SK-N-MC (cell line): ENCODE results near the gene MARCHF10.

Experiments used
- DNase-seq: peaks from one replicate; pipeline ENCODE4 v3.0.0-alpha.2; 2011; ENCODE audit warnings: low read depth, low spot score
- H3K27ac ChIP-seq: fragments of 200-600 bp; sonication (generic); 2 replicates; pipeline ENCODE4 v1.5.1; 2016; ENCODE audit warnings: mixed run types
- H3K36me3 ChIP-seq: fragments of 200-600 bp; sonication (generic); 2 replicates; pipeline ENCODE4 v1.6.1; 2017; ENCODE audit warnings: antibody characterized with exemption, low read length, mixed read lengths; ENCODE audit not compliant: insufficient read depth
- H3K4me3 ChIP-seq: fragments of 200-600 bp; sonication (generic); 2 replicates; pipeline ENCODE4 v1.5.1; 2016
- H3K9ac ChIP-seq: fragments of 200-600 bp; sonication (generic); 2 replicates; pipeline ENCODE4 v1.8.0; 2017; ENCODE audit warnings: mixed run types, mixed read lengths; ENCODE audit not compliant: insufficient read length
- H3K9me3 ChIP-seq: fragments of 200-600 bp; sonication (generic); 2 replicates; pipeline ENCODE4 v1.6.1; 2017; ENCODE audit warnings: low read depth, mild to moderate bottlenecking, antibody characterized with exemption, low read length, moderate library complexity, mixed read lengths
- EZH2 ChIP-seq: fragments of 200-600 bp; sonication (generic); IDR thresholded peaks from one replicate; pipeline ENCODE4 v1.6.1; 2017; ENCODE audit warnings: antibody characterized with exemption
- FOXP2 ChIP-seq: optimal IDR thresholded peaks from 2 replicates; pipeline ENCODE3; 2011; ENCODE audit warnings: mild to moderate bottlenecking, moderate library complexity; ENCODE audit not compliant: insufficient read depth; ENCODE audit errors: extremely low read length, control extremely low read depth
- POLR2AphosphoS5 ChIP-seq: IDR thresholded peaks from 2 replicates; pipeline ENCODE4 v1.6.1; 2012; ENCODE audit warnings: mild to moderate bottlenecking, low read depth, low read length, borderline replicate concordance

The MARCHF10 gene

DNA sequence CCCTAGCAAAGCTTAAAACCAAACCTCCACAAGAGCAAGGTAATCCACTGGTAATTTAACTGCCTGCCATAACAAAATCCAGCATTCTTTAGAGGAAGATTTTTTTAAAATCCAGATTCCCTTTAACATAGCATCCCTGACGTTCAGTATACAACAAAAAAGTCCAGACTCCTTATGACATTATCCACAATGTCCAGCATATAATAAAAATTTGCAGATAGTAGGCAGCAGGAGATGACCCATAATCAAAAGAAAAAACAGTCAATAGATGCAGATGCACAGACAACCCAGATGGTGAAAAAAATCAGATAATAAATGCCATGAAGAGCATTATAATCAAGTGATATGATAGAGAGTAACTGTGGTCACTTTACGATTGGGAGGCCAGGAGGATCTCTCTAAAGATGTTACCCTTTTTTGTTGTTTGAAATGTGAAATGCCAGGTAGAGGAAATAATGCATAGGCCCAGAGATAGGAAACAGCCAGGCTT lies 147.4 kb downstream of the MARCHF10 start:
- no peak for TF ChIP-seq POLR2AphosphoS5
- Histone ChIP-seq H3K36me3 (peaks cover 3% of the 10 kb centered on the region; the same call in 1 of the 2 replicates), H3K4me3 (no peak overlapping the region), H3K9ac (no peak overlapping the region), H3K9me3 (no peaks in the 10 kb centered on the region), H3K27ac (no peak overlapping the region)
- DNase-seq: no peak

DNA sequence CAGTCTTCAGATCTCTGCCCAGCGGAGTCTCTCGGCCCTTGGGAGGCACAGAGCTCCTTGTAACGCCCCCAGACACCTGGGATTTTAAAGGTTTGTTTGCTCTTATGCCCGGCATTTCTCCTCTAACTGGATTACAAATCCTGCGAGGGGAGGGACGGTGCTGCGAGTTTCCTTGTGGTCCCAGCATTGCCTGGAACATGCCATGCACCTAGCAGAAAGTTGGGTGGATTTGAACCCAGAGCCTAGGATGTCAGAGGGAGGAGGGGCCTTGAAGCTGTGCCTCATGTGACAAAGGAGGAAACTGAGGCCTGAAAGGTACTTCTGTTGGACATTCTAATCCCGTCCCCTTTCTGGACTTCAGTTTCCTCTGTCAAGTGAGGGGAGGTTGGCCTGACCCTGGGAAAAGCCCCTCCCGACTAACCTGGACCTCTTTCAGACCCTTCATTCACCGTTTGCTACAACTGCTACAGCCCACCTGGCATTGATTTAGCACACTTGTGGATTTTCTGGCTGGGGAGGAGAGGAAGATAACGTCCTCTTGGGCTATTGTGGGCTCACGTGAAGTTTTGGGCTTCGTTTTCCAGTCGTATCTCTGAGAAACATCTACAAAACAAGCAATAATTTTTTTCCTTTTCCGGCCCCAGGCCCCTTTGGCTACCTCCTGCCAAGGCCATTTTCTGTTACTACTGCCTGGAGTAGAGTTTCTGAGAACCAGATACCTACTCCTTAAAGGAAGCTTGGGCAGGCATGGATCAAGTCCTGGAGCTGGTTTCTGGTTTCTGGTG lies 149.8 kb downstream of the MARCHF10 start:
- Histone ChIP-seq H3K9me3 (no peaks in the 10 kb centered on the region), H3K4me3 (no peak overlapping the region), H3K36me3 (no peaks in the 10 kb centered on the region; the same call in 1 of the 2 replicates), H3K9ac (no peak overlapping the region), H3K27ac (no peak overlapping the region)
- no peak for DNase-seq
- no peak for TF ChIP-seq FOXP2
- TF ChIP-seq POLR2AphosphoS5: no peak

DNA sequence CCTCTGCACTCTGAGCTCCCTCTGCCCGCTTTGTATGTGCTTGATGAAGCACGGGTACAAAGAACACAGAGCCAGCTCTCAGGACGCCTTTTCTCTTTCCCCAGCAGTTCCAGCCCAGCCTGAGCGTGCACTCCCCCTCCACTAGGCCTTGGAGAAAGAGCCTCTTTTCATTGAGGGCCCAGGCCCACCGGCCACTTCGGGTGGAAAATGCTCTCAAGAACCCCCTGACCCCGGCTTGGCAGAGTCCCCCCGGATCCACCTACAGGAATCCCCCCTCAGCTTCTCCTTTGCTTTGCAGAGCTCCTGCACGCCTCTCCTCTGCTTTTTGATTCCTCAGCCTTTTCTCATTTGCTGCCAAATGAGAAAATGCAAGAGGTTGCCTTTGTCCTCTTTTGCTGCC lies 150.4 kb downstream of the MARCHF10 start:
- DNase-seq: no peak
- no peaks in the 10 kb centered on the region; the same call in 1 of the 2 replicates for H3K36me3 ChIP-seq

DNA sequence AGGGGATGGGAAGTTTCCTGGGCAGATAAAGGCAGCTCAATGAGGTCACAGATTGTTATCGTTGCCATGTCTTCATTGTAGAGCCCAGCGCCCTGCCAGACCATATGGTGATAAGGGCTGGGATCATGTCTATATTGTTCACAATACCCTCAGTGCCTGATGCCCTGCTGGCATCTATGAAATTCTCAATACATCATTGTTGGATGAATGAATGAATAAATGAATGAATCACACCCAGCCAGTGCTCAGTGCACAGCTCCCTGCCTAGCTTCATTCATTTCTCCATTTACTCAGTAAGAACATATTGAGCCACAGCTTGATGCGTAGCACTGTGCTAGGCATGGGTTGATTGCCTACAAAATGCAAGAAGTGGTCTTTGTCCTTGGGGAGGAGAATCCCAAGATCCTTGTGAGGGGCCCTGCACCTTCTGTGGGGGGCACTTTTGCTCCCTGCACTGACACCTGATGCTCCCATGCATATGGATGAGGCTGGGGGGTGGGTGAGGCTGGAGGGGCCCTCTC lies 150.9 kb downstream of the MARCHF10 start:
- no peaks in the 10 kb centered on the region for H3K9me3 ChIP-seq
- H3K9ac ChIP-seq: no peak overlapping the region
- no peak for TF ChIP-seq FOXP2
- no peak for TF ChIP-seq EZH2
- TF ChIP-seq POLR2AphosphoS5: no peak
- no peak for DNase-seq
- H3K36me3 ChIP-seq: no peaks in the 10 kb centered on the region; the same call in 1 of the 2 replicates
- H3K4me3 ChIP-seq: no peak overlapping the region
- H3K27ac ChIP-seq: no peak overlapping the region

More for the DNA sequence above, 150.4 kb downstream of the MARCHF10 start:
- Histone ChIP-seq H3K4me3 (no peak overlapping the region), H3K27ac (no peak overlapping the region), H3K9me3 (no peaks in the 10 kb centered on the region), H3K9ac (no peak overlapping the region)
- TF ChIP-seq FOXP2 (no peak), POLR2AphosphoS5 (no peak), EZH2 (no peak)

DNA sequence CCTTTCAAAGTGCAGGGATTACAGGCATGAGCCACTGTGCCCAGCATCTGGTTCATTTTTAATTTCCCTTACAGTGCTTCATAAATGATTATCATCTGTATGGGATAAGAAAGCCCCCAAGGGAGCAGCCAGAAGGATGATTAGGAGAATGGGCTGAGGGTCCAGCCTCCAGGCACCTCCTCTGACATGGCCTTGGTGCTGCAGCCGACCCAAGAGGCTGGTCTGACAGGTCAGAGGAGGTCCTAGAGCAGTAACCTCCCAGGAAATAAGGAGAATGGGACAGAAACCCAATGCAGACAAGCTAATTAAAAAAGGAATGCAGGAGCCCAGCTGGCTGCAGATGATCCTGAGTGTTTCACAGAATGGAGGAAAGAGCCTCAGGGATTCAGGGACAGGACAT lies 151.7 kb downstream of the MARCHF10 start:
- DNase-seq: no peak
- Histone ChIP-seq H3K9ac (no peak overlapping the region), H3K36me3 (no peaks in the 10 kb centered on the region; the same call in 1 of the 2 replicates), H3K27ac (no peak overlapping the region), H3K4me3 (no peak overlapping the region), H3K9me3 (no peaks in the 10 kb centered on the region)
- TF ChIP-seq EZH2 (no peak), POLR2AphosphoS5 (no peak), FOXP2 (no peak)

DNA sequence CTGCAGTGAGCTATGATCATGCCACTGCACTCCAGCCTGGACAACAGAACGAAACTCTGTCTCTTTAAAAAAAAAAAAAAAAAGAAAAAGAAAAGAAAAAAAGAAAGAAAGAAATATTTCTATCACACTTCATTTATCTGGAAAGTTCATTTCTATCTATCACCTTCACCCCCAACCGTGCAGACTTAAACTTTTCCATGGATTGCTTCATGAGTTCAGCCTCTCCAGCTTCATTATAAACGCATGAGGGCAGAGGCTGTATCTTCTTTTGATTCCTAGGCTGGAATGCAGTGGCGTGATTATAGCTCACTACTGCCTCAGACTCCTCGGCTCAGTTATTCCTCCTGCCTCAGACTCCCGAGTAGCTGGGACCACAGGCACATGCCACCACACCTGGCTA lies 152.5 kb downstream of the MARCHF10 start:
- no peak overlapping the region for H3K27ac ChIP-seq
- DNase-seq: no peak
- TF ChIP-seq EZH2 (no peak), POLR2AphosphoS5 (no peak), FOXP2 (no peak)
- H3K36me3 ChIP-seq: no peaks in the 10 kb centered on the region; the same call in 1 of the 2 replicates
- no peak overlapping the region for H3K4me3 ChIP-seq
- no peak overlapping the region for H3K9ac ChIP-seq
- no peaks in the 10 kb centered on the region for H3K9me3 ChIP-seq

DNA sequence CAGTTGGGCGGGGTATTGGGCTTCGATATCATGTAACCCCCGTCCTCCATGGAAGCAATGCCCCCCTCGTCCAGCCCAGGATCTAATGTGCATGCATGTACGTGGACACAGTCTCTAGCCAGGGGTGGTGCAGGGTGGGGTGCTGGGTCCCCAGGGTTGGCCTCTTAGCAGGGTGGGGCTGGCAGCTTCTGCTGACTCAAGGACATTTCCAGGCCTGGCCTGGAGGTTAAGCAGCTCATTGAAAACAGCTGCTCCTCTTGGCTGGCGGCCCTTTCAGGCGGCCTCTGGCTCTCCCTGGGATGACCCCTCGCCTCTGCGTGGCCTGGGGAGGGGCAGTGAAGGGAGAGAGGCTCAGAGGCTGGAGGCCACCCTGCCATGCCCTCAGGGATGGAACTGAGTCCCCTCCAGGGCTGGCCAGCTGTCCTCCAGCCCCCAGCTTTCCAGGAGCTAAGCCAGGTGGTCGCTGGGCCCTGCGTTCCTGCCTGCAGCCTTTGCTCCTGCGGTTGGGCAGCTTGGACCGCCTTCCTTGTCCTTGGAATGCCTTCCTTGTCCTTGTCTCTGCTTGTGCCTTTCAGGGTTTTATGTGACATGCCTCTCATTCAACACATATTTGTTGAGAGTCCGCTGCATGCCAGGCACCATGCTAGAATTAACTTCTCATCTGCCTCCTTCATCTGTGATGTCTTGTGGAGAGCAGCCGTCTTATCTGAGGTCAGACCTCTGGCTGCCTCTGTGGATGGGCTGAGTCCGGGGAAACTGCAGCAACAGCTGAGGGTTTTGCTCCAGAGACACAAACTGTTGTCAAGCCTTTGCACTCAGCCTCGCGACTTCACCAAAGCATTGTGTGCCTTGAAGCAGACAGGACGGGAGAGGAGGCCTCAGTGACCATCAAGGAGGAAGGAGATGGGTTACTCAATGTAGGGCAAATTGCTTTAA lies 154.0 kb downstream of the MARCHF10 start:
- Histone ChIP-seq H3K27ac (no peak overlapping the region), H3K9ac (no peak overlapping the region), H3K4me3 (no peak overlapping the region), H3K9me3 (no peaks in the 10 kb centered on the region), H3K36me3 (no peaks in the 10 kb centered on the region; the same call in 1 of the 2 replicates)
- no peak for DNase-seq
- no peak for TF ChIP-seq FOXP2
- TF ChIP-seq POLR2AphosphoS5: no peak
- TF ChIP-seq EZH2: no peak
